ENCODE data around the gene CLCNKA.

DNA sequence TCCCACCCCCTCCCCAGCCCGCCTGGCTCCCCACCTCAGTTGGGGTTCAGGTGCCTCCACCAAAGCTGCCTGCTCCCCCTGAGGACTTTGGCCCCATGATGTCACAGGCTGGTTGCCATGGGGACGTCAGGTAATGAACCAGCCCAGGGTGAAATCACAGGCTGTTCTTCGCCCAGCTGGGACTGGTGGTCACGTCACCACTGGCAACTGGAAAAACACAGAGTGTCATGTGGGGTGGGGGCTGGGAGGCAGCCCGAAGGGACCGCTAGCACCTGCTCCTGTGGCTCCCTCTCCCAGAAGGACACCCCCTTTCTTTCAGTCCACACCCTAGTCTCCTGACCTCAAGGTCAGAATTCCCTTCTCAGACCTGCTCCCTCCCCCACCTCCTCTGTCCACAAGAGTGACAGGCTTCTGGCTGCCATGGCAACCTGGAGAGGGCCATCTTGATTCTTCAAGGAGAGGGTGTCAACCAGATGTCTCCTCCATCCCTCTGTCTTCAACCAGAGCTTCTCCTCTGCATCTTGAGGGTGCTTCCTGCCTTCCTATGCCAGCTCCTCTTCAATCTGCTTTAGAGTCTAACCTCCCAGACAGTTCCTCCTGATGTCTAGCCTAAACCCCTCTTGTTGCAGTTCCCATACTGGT, 45.4 kb downstream of the CLCNKA start:
- TF ChIP-seq, protein P1, sequence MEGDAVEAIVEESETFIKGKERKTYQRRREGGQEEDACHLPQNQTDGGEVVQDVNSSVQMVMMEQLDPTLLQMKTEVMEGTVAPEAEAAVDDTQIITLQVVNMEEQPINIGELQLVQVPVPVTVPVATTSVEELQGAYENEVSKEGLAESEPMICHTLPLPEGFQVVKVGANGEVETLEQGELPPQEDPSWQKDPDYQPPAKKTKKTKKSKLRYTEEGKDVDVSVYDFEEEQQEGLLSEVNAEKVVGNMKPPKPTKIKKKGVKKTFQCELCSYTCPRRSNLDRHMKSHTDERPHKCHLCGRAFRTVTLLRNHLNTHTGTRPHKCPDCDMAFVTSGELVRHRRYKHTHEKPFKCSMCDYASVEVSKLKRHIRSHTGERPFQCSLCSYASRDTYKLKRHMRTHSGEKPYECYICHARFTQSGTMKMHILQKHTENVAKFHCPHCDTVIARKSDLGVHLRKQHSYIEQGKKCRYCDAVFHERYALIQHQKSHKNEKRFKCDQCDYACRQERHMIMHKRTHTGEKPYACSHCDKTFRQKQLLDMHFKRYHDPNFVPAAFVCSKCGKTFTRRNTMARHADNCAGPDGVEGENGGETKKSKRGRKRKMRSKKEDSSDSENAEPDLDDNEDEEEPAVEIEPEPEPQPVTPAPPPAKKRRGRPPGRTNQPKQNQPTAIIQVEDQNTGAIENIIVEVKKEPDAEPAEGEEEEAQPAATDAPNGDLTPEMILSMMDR (IDR thresholded peaks at IDR 0.05): no peak
- TF ChIP-seq POLR2A (IDR thresholded peaks at IDR 0.05): no peak
